GM18507 (cell line): ENCODE measurements around the gene TAF3.

Source experiments
- DNase-seq: peaks from one replicate; pipeline ENCODE4 v3.0.0; 2011; ENCODE audit warnings: low read depth; ENCODE audit not compliant: insufficient read length; ENCODE audit errors: extremely low spot score
- FAIRE-seq: peaks from 2 replicates; lab custom pipeline; 2011; peaks lifted over from hg19 to GRCh38; lab: Jason Lieb, UNC

Gene TAF3

DNA sequence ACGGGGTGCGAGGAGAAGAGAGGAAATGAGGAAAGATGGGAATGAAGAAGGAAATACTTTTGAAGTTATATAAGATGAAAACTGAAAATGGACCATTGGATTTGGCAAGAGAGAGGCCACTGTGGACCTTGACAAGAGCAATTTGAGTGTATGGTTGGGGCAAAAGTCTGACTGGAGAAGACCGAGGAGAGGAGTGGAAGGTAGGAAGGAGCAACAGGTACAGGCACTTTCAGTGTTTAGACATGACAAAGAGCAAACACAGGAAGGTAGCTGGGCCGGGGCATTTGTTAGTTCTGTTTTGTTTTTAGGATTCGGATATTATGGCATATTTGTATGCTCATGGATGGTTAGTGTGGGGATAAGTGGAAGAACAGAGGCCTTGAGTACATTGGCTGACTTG, 99.4 kb downstream of the TAF3 start:
- DNase-seq (no peak), FAIRE-seq (no peak)

DNA sequence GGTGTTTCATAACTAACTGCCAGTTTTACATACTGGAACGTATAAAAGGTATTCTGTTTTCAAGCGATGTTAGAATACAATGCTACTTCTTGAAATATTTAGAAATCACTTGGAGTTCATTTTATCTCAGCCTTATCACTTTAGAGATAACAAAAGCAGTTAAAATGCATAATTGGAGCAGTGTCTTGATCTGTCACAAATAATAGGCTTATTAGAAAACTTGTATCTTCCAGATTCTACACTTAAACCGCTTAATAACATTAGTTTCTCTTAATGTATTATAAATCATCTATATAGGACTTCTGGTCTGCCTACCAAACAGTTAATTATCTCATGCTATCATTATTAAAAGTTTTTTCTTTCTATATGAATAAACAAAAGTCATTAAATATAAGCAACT, 104.4 kb downstream of the TAF3 start:
- FAIRE-seq: no peak

DNA sequence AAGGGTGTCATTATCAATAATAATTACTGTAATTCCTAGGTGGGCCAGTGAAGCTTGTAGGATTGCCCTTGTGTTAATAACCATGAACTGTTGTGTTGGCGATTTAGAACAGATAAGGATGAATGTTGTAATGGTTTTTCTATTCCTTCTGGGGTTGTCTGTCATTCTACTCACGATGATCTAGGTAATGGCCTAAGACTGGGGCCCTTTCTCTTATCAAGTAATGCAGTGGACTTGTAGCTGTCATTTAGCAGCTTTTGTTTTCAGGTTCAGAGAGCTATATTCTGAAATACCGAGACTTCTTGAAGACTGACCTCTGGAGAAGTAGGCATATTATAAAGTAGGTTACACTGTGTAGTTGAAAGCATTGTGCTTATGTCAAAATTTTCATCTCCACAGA, 110.2 kb downstream of the TAF3 start:
- DNase-seq (no peak), FAIRE-seq (no peak)

More for the DNA sequence above, 104.4 kb downstream of the TAF3 start:
- no peak for DNase-seq

DNA sequence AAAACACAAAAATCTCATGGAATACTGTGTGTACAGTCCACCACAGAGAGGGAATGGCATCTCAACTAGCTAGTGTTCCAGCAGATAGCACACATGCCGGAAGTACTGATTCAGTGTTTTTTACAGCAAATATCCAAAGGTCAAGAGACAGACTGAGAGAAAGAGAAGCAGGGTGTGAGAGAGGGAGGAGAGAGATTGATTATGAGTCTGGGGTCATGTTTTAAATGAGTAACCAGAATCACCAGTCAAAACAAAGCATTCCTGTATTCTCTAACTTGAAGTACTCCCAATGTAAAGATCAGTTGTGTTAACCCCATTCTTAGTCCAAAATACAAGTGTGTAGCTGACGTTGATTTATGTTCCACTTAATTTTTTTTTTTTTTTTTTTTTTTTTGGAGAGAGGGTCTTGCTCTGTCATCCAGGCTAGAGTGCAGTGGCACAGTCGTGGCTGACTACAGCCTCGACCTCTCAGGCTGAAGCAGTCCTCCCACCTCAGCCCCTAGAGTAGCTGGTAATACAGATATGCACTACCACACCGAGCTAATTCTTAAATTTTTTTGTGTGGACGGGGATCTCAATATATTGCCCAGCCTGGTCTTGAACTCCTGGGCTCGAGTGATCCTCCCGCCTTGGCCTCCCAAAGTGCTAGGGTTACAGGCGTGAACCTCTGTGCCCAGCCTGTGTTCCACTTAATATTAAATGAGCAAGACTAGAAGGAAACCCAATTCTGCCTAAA, 114.2 kb downstream of the TAF3 start:
- no peak for DNase-seq
- FAIRE-seq: no peak

DNA sequence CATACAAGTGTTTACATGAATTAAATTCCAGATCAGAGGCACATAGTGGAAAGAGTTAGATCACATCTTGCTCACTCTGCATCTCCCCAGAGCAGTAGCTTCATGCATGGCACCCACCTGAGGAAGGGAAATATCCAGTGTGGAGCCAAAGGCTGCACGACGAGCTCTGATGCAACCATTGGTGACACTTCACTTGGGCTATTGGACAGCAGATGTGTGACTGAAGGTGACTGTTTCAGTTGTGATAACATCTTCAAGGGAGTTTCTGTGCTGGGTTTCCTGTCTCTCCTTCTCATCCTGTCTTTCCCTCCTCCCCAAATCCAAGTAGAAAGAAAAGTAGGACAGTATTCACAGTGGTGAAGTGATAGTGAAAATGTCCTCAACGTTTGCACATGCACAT, 115.0 kb downstream of the TAF3 start:
- no peak for FAIRE-seq
- DNase-seq: no peak

DNA sequence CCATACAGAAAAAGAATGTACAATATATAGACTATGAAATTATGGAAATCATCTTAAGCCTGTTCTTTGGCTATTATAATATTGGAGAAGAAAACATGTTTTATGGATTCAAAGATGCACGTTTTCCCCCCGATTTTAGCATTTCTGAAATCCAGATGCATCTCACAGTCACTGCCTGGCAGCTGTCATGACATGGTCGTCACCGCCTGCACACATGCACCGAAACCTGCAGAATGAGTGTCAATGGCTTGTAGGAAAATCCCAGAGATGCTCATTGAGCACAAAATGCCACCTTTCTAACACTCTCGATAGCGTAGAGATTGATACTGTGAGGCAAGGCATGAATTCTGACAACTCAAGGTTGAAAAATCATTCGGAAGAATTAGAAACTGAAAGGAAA, 115.5 kb downstream of the TAF3 start:
- FAIRE-seq (no peak), DNase-seq (no peak)

DNA sequence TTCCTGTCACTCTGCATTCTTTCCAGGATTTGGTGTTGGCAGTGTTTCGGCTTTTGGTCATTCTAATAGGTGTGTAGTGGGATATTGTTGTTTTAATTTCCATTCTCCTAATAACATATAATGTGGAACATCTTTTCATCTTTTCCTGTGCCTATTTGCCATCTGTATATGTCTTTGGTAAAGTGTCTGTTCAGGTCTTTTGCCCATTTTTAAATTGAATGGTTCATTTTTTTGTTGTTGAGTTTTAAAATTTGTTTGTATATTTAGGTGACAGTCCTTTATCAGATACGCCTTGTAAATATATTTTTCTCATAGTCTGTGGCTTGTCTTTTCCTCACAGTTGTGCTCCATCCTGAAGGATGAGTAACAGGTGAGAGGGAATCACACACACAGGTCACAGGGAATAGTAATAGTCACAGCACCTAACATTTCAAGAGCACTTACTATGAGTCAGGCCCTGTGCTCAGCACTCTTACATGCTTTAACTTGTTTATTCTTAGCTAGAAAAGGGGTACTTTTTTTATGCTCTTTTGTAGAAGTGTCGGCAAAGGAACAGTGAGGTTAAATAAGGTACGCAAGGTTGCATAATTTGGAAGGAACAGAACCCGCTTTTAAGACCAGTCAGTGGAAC, 119.1 kb downstream of the TAF3 start:
- DNase-seq (no peak), FAIRE-seq (no peak)

DNA sequence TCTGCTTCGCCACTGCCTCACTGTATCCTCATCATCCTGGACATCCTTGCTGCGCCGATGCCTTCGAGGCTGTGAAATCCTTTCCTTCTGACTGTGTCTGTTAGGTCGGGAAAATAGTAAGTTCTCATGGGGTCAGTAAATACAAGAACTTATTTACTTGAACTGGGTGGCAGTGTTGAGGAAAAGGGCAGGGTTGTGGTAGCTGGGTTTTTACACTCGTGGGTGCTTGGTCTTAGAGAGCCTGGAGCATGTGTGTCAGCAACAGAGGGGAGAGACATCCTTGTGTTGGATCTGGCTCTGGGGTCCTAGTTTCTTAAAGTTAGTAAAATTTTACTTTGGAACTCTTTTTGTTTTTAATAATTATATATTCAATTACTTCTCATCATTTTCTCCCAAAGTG, 123.3 kb downstream of the TAF3 start:
- FAIRE-seq (no peak), DNase-seq (no peak)

DNA sequence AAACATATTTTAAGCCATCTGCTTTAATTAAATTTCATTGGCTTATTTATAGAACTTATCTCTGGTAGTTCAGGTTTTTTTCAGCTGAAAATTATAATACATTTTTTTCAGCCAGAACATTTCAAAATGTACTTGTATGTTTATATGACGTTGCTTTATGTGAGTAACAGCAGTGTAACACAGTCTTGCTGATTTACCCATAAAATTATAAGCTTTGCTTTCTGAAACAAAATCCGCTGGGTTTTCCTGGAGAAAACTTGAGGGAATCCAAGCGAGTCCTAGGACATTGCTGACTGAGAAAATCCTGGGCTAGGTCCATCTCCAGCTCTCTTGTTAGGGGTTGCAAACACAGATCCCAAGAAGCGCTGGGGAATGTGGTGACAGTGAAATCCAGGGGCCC, 124.0 kb downstream of the TAF3 start:
- no peak for FAIRE-seq

DNA sequence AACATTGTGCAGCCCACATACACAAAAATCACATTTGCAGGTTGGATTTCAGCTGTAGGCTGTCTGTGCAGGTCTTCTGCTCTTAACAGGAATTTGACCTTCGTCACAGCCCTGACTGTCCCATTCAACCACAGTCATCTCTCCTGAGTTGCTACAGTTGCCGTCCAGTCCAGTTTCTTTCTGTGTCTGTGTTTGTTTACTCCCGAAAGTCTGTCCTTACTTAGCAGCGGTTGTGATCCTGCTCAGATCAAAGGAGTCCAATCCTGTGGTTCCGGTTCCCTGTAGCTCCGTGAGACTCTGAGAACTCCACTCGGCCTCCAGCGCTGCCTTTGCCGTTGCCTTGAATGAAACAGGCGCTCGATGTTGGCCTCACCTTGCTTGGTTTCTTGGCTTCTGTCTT, 124.6 kb downstream of the TAF3 start:
- FAIRE-seq (no peak), DNase-seq (no peak)

More for the DNA sequence above, 124.0 kb downstream of the TAF3 start:
- no peak for DNase-seq

DNA sequence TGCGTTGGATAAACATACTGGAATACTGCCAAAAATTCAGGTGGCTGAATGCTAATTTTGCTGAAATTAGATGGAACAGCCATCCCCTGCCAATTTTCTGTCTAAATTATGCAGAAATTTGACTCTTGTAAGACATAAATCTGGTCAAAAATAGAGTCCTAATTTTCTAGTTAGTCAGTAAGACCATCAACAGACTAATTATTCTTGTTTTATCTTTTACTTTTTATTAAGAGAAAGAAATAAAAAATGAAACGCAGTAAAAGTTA, 125.8 kb downstream of the TAF3 start:
- DNase-seq (no peak), FAIRE-seq (no peak)

DNA sequence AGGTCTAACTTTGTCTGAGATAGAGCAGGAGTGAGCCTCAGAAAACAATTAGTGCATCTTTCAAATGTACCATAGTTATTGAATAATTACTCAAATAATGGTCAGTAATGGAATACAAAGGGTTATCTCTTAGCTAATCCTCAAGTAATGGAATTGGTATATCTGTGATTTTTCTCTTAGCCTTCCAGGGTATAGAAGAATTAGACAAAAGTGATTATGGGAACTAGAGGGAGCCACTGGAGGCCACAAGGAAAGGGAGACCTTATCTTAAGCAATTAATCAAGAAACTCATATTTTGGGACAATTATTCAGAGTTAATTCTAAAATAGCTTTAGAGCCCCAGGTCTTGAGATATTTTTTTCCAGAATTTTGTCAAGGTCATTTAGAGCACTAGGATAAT, 126.2 kb downstream of the TAF3 start:
- FAIRE-seq: no peak

DNA sequence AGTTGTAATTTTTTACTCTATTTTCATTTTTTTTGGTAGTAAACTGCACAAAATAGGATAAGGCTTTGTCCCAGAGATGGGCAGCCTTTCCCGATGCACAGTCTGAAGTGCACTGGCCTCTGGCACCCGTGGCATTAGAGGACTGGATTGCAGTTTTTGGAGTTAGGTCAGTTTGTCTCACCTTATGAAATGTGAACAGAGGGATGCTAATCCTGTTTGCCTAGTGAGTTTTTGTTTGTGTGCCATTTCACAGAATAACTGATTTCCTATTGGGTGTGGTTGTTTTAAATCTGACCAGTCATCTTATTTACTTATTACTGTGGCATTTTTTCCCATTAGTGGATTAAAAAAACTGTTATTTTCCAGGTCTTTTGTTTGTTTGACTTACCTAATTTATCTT, 126.7 kb downstream of the TAF3 start:
- no peak for FAIRE-seq
- DNase-seq: no peak

More for the DNA sequence above, 126.2 kb downstream of the TAF3 start:
- DNase-seq: no peak

DNA sequence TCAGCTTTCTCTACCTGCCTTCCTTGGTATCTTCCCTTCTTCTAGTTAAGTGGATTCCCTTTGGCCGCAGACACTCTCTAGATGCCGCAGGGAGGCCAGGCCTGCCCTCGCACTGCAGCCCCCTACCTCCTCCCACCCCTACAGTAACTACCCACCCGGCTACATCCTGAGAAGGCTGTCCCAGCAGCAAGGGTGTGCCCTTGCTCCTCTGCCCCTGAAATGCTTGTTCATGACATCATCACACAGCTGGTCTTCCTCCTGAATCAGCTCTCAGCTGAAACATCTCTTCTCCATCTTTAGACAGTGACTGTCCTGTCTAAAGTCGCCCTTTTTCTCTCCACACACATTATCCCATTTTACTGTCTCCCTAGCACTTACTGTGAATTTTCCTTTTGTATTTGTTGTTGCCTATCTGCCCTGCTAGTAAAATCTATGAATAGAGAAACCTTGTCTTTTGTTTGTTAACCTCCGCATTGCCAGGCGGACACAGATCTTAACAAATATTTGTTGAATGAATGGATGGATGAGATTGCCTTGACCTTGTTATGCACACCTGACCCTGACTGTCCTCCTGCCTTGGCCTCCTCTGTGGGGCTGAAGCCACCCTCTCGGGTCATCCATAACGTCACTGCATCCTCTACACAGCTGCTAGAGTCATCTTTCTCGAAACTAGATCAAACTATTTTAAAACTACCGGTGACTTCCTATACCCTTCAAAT, 127.3 kb downstream of the TAF3 start:
- FAIRE-seq: no peak

DNA sequence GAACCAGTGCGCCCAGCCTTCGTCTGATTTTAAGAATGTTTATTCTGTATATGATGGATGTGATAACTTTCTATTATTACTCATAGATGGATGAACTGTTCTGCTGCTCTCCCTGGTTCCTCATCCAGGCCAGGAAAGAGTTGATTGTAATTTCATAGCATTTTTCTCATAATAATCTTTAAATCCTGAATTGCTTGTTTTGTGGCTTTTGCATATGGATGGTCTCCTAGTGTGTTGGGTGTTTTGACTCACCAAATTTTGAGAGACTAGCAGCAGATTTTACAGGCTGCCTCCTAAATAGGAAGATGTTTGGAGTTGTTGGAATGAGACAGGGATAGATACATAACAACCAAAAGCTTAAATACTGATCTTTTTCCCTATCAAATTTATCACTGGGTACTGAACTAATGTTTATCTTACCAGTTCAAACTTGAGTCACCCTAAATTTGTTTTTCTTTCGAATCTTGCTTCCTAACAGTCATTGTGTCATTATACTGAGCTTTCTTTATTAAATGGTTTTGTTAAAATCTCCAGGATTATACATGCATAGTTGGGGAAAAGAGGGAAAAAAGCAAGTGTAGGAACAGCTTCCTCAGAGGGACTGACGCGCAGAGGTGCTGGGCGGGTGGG, 130.2 kb downstream of the TAF3 start:
- DNase-seq (no peak), FAIRE-seq (no peak)

More for the DNA sequence above, 127.3 kb downstream of the TAF3 start:
- DNase-seq: no peak

DNA sequence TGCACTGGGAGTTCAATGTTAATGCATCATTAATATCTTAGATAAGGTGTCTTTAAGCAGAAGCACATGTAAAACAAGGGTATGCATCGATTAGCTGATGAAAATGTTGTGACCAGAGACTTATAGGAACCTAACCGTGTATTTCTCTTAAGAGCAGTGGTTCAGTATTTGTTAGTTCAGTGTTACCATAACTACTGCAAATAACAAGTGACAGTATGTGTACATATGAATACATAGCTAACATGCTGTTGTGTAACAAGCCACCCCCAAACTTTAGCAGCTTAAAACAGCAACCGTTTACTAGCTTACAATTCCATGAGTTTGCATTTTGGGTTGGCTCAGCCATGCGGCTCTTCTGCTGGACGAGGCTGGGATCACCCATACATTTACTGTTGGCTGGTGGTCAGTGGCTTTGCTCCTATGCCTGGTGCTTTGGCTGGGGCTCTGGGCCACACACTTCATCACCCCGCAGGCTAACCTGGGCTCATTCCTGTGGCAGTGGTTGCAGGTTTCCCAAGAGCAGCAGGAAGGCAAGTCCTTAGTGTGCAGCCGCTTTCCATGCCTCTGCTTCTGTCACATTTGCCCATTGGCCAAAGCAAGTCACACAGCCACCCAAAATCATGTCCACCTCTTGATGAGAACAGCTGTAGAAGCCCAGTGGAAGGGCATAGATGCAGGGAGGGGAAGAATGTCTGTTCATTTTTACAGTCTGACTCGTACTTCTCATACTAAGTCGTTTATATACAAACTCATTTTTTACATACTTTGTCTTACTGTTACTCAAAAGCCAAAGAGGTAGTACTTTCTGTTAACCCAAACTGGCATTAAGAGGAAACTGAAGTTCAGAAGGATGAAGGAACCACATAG, 132.9 kb downstream of the TAF3 start:
- no peak for DNase-seq
- FAIRE-seq: no peak

DNA sequence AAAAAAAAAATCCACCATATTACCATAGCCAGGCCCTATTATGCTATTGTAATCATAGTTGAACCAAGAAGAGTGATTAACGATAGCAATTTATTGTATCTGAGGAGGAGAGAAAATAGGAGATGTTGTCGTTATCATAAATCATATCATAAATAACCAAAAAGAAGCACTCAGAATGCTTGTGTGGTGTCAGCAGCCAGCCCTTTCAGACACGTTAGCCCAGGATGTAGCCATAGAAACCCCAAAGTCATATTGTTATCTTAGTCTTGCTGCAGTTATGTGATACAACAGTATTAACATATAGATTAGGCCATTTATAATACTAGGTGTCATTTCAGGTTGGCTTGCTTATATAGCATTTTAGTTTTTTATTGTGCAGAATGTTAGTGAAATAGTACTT, 134.0 kb downstream of the TAF3 start:
- FAIRE-seq (no peak), DNase-seq (no peak)

DNA sequence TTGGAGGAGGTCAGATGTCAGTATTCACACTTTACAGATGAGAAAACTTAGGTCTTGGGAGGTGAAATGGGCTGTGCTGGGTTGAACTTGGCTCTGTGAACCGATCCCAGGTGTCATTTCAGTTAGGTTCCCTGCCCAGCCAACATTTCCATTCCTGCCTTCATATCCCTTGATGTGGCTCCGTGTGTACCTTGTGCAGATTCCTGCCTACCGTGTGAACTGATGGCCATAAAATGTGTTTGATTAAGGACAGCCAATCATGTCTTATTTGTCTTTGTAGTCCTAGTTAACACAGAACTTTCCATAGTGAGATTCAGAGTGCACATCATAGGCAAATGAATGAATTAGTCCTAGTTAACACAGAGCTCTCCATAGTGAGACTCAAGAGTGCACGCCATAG, 135.1 kb downstream of the TAF3 start:
- FAIRE-seq: no peak
- DNase-seq: no peak

DNA sequence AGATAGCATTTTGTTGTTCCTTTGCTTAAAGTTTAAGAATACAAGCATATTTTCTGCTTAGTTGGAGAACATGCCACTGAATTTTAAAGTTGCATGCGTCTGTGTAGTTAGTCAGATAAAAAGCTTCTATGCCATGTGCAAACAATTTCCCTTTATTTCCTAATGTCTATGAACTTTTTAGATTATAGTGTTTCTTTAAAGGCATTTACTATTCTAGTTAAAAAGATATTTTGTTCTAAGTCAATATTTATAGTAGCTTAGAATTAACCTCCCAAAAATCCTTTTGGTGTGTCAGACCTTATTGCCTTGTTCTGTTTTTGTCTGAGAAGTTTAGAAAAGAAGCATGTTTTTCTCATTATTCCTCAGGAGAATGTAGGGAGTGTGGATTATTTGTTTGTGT, 137.1 kb downstream of the TAF3 start:
- FAIRE-seq (no peak), DNase-seq (no peak)

DNA sequence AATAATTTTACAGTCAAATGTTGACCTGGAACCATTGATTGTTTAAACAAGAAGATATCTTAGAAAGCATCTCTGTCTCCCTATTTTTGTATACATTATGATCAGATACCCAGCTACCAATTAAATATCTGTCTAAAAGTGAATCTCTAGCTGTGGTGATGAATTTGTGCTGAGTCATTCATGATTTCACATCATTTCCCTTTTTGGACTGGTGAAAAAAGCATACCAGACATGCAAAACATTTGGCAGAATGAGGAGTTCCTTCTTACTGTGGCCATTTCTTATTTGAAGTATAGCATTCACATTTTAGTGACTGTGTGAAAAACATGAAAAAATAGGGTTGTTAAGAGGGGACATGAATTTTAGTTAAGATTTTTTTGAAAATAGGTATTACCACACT, 138.2 kb downstream of the TAF3 start:
- DNase-seq: peak; percentile 15
- FAIRE-seq: peak; percentile 47
